PFSK-1 (cell line): ENCODE results near the gene HERC6.

Experiments used
- POLR2AphosphoS5 ChIP-seq: IDR thresholded peaks from 2 replicates; pipeline ENCODE4 v1.6.1; 2012; ENCODE audit warnings: low read depth, mild to moderate bottlenecking, control low read depth, low read length, moderate library complexity
- TAF1 ChIP-seq: IDR thresholded peaks from 2 replicates; pipeline ENCODE4 v1.6.1; 2012; ENCODE audit warnings: low read length, control low read depth, borderline replicate concordance; ENCODE audit not compliant: insufficient read depth
- TF ChIP-seq, protein P1 (sequence below), 2 experiments: IDR thresholded peaks; 2 replicates each; pipeline versions ENCODE4 v1.6.1 to v1.8.0; 2011 to 2012; ENCODE audit warnings: low read depth in 2 of 2, low read length in 2 of 2, control low read depth in 1 of 2, inconsistent platforms in 1 of 2, mild to moderate bottlenecking in 1 of 2, moderate library complexity in 1 of 2; ENCODE audit not compliant: insufficient read depth in 1 of 2

DNA sequence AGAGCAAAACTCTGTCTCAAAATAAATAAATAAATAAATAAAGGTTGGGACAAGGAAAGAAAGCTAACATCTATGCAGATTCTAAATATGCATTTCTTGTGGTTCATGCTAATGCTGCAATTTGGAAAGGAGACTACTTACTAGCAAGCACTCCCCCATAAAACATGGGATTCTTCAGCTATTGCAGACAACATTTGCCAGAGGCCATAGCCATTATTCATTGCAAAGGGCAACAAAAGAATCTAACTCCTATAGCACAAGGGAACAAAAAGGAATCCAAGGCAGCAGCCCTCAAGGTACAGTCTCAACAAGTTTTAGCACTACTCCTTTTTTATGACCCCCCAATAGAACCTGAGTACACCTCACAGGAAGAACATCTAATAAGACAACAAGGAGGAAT lies 70.2 kb downstream of the HERC6 start:
- TF ChIP-seq POLR2AphosphoS5 (no peak), TAF1 (no peak)
- TF ChIP-seq, protein P1, sequence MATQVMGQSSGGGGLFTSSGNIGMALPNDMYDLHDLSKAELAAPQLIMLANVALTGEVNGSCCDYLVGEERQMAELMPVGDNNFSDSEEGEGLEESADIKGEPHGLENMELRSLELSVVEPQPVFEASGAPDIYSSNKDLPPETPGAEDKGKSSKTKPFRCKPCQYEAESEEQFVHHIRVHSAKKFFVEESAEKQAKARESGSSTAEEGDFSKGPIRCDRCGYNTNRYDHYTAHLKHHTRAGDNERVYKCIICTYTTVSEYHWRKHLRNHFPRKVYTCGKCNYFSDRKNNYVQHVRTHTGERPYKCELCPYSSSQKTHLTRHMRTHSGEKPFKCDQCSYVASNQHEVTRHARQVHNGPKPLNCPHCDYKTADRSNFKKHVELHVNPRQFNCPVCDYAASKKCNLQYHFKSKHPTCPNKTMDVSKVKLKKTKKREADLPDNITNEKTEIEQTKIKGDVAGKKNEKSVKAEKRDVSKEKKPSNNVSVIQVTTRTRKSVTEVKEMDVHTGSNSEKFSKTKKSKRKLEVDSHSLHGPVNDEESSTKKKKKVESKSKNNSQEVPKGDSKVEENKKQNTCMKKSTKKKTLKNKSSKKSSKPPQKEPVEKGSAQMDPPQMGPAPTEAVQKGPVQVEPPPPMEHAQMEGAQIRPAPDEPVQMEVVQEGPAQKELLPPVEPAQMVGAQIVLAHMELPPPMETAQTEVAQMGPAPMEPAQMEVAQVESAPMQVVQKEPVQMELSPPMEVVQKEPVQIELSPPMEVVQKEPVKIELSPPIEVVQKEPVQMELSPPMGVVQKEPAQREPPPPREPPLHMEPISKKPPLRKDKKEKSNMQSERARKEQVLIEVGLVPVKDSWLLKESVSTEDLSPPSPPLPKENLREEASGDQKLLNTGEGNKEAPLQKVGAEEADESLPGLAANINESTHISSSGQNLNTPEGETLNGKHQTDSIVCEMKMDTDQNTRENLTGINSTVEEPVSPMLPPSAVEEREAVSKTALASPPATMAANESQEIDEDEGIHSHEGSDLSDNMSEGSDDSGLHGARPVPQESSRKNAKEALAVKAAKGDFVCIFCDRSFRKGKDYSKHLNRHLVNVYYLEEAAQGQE (IDR thresholded peaks at IDR 0.05; ENCODE audit: insufficient read depth in 1 of 2, low read depth in 2 of 2, low read length in 2 of 2) = no peak
